Neural crest cell (in vitro differentiated cells): Measurements from ENCODE around the gene ANKRD29. TPM values are rescaled to one million over a fixed set of nuclear protein-coding genes. Genes with fewer than 3 reads are reported as not detected.
"Not testable (repeated sequence)": the region's sequence is repeated elsewhere in the genome, so short reads cannot be mapped to it uniquely, and the experiment has no call there.

ENCODE experiments used
- DNase-seq: peaks from one replicate; pipeline ENCODE4 v3.0.0; 2021; ENCODE audit warnings: low read depth, mixed read lengths, low spot score
- H3K27ac Mint-ChIP-seq: one replicate; pipeline ENCODE4 v1.8.0; 2021; ENCODE audit warnings: mild to moderate bottlenecking, mixed read lengths; ENCODE audit not compliant: unreplicated experiment
- H3K27me3 Mint-ChIP-seq: 2 replicates; pipeline ENCODE4 v1.8.0; 2021; ENCODE audit warnings: low read depth, mild to moderate bottlenecking, mixed read lengths
- H3K36me3 Mint-ChIP-seq: 2 replicates; pipeline ENCODE4 v1.8.0; 2021; ENCODE audit warnings: low read depth, mild to moderate bottlenecking, mixed read lengths
- H3K4me1 Mint-ChIP-seq: 2 replicates; pipeline ENCODE4 v1.8.0; 2021; ENCODE audit warnings: mixed read lengths
- H3K4me3 Mint-ChIP-seq: one replicate; pipeline ENCODE4 v1.8.0; 2021; ENCODE audit warnings: mild to moderate bottlenecking, mixed read lengths
- H3K9me3 Mint-ChIP-seq: 2 replicates; pipeline ENCODE4 v1.8.0; 2021; ENCODE audit warnings: mixed read lengths
- CTCF ChIP-seq: fragments of 200-600 bp; sonication (generic); conservative IDR thresholded peaks from 2 replicates; pipeline ENCODE4 v1.5.0; 2021; ENCODE audit warnings: antibody characterized with exemption, mild to moderate bottlenecking
- total RNA-seq: library from RNA; stranded (reverse); gene quantifications from 2 replicates; pipeline ENCODE4 v1.2.1, GENCODE V29; 2021

Gene ANKRD29
- total RNA-seq, 1 donor from 2014 or later = 0.61 TPM

DNA sequence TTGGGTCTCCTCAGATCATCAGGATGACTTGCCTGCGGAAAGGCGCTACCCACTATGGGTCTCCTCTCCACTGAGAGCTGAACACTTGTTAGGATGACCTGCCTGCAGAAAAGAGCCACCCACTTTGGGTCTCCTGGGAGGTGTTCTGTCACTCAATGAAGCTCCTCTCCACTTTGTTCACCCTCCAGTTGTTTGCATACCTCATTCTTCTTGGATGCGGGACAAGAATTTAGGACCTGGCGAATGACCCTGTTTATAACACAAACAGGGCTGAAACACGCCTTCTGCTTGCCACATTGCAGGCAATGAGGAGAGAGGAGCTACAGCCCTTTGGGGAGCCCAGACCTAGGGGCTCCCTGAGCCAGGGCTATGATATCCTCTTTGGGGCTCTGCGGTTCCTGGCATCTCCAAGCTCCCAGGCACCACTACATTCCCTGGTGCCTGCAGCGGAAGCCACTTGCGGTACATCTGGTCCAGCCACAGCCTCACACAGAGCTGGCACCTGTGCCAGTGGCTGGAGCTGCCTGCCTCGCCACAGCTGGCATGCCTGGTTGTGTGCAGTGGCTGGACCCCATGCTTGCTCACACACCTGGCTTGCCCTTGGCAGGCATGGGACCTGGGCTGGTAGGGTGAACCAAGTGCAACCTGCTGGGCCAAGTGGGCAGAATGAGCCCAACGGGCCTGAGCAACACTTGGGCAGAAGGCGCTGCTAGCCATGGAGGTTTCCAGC, 20.6 kb downstream of the ANKRD29 start:
- no peak overlapping the region for H3K27ac Mint-ChIP-seq
- H3K4me1 Mint-ChIP-seq = no peaks in the 10 kb centered on the region
- H3K9me3 Mint-ChIP-seq = no peaks in the 10 kb centered on the region
- no peaks in the 10 kb centered on the region for H3K27me3 Mint-ChIP-seq
- TF ChIP-seq CTCF = no peak
- no peaks in the 10 kb centered on the region for H3K36me3 Mint-ChIP-seq
- DNase-seq = no peak
- H3K4me3 Mint-ChIP-seq = no peak overlapping the region

- H3K27me3 Mint-ChIP-seq = no peaks in the 10 kb centered on the region
These were observed 21.5 kb downstream of the ANKRD29 start for GRCh38 chr18:23641143-23641720.

DNA sequence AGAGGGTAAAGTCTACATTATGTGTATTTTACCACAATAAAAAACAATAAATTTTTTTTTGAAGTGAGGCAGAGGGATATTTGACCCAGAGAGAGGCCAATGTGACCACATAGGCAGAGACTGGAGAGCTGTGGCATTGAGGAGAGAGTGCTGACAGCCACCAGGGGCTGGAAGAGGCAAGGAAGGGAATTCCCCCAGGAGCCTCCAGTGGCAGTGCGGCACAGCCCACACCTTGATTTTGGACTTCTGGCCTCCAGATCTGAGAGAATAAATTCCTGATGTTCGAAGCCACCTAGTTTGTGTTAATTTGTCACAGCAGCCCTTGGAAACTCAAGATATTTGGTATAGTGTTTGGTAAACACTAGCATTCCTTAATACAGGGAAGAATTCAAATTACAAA, 22.7 kb downstream of the ANKRD29 start:
- Mint-ChIP-seq H3K27me3 (no peaks in the 10 kb centered on the region), H3K36me3 (no peaks in the 10 kb centered on the region)

More at GRCh38 chr18:23641143-23641720, 21.5 kb downstream of the ANKRD29 start:
- no peak overlapping the region for H3K27ac Mint-ChIP-seq
- no peak for TF ChIP-seq CTCF
- no peak for DNase-seq
- no peaks in the 10 kb centered on the region for H3K4me1 Mint-ChIP-seq
- H3K36me3 Mint-ChIP-seq = no peaks in the 10 kb centered on the region
- no peak overlapping the region for H3K4me3 Mint-ChIP-seq
- no peaks in the 10 kb centered on the region for H3K9me3 Mint-ChIP-seq

DNA sequence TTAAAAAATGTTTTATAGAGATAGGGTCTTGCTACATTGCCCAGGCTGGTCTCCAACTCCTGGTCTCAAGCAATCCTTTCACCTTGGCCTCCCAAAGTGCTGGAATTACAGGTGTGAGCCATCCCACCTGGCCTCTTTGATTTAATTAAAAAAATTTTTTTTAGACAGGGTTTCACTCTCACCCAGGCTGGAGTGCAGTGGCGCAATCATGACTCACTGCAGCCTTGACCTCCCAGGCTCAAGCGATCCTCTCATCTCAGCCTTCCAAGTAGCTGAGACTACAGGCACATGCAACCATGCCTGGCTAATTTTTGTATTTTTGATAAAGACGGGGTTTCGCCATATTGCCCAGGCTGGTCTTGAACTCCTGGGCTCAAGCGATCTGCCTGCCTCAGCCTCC, 26.3 kb downstream of the ANKRD29 start:
- H3K9me3 Mint-ChIP-seq, H3K36me3 Mint-ChIP-seq, H3K4me3 Mint-ChIP-seq, H3K27me3 Mint-ChIP-seq, H3K4me1 Mint-ChIP-seq, DNase-seq, H3K27ac Mint-ChIP-seq: not testable (repeated sequence)

More for the DNA sequence above, 22.7 kb downstream of the ANKRD29 start:
- Mint-ChIP-seq H3K4me3 (no peak overlapping the region), H3K27ac (no peak overlapping the region), H3K9me3 (no peaks in the 10 kb centered on the region), H3K4me1 (no peaks in the 10 kb centered on the region)
- TF ChIP-seq CTCF = no peak
- no peak for DNase-seq

DNA sequence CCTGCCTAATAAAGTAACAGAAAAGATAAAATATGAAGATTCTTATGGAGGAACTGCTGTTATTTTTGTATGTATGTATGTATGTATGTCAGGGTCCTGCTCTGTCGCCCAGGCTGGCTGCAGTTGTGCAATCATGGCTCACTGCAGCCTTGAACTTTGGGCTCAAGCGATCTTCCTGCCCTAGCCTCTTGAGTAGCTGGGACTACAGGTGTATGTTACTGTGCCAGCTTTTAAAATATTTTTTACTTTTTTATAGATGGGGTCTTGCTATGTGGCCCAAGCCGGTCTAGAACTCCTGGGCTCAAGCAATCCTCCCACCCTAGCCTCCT, 26.7 kb downstream of the ANKRD29 start:
- no peak for TF ChIP-seq CTCF
- H3K4me3 Mint-ChIP-seq = no peak overlapping the region
- H3K27me3 Mint-ChIP-seq = peaks cover 5% of the 10 kb centered on the region

GRCh38 chr18:23635283-23636070, 27.2 kb downstream of the ANKRD29 start:
- no peak for TF ChIP-seq CTCF
- Mint-ChIP-seq H3K4me1 (no peaks in the 10 kb centered on the region), H3K27ac (no peak overlapping the region), H3K27me3 (peaks cover 5% of the 10 kb centered on the region), H3K4me3 (no peak overlapping the region), H3K9me3 (no peaks in the 10 kb centered on the region), H3K36me3 (no peaks in the 10 kb centered on the region)
- DNase-seq = no peak

More for the DNA sequence above, 26.7 kb downstream of the ANKRD29 start:
- no peaks in the 10 kb centered on the region for H3K4me1 Mint-ChIP-seq
- H3K27ac Mint-ChIP-seq = no peak overlapping the region
- no peaks in the 10 kb centered on the region for H3K36me3 Mint-ChIP-seq
- no peak for DNase-seq
- H3K9me3 Mint-ChIP-seq = no peaks in the 10 kb centered on the region
